ENCODE results near the gene ANKRD40.

Gene ANKRD40

GRCh38 chr17:50686494-50687199 lies 21.1 kb downstream of the ANKRD40 start:
- H3K27ac ChIP-seq = no peak overlapping the region
- no peak overlapping the region for H3K4me3 ChIP-seq
- no peaks in the 10 kb centered on the region for H4K20me1 ChIP-seq
- H3K4me2 ChIP-seq = no peak overlapping the region
- no peak for TF ChIP-seq Cebpa-rat (IDR thresholded peaks at IDR 0.05)
- no peaks in the 10 kb centered on the region for H3K36me3 ChIP-seq
- H3K9ac ChIP-seq = no peak overlapping the region
- H3K27me3 ChIP-seq = no peaks in the 10 kb centered on the region
- H3K9me3 ChIP-seq = no peaks in the 10 kb centered on the region
- H3K4me1 ChIP-seq = peaks cover 16% of the 10 kb centered on the region

- H3K9ac ChIP-seq = no peak overlapping the region
- H3K4me1 ChIP-seq = peaks cover 16% of the 10 kb centered on the region
- no peaks in the 10 kb centered on the region for H3K27me3 ChIP-seq
- H3K36me3 ChIP-seq = no peaks in the 10 kb centered on the region
- H3K9me3 ChIP-seq = no peaks in the 10 kb centered on the region
- no peak for TF ChIP-seq Cebpa-rat (IDR thresholded peaks at IDR 0.05)
- no peak overlapping the region for H3K27ac ChIP-seq
- no peaks in the 10 kb centered on the region for H4K20me1 ChIP-seq
- H3K4me3 ChIP-seq = no peak overlapping the region
- no peak overlapping the region for H3K4me2 ChIP-seq
Observed at GRCh38 chr17:50685691-50686493, 21.8 kb downstream of the ANKRD40 start.

GRCh38 chr17:50685334-50685665 lies 22.4 kb downstream of the ANKRD40 start:
- peaks cover 16% of the 10 kb centered on the region for H3K4me1 ChIP-seq
- H3K36me3 ChIP-seq = no peaks in the 10 kb centered on the region
- H3K4me3 ChIP-seq = no peak overlapping the region
- H4K20me1 ChIP-seq = no peaks in the 10 kb centered on the region
- no peak overlapping the region for H3K4me2 ChIP-seq
- no peaks in the 10 kb centered on the region for H3K9me3 ChIP-seq
- H3K27me3 ChIP-seq = no peaks in the 10 kb centered on the region
- H3K27ac ChIP-seq = no peak overlapping the region
- H3K9ac ChIP-seq = no peak overlapping the region
- no peak for TF ChIP-seq Cebpa-rat (IDR thresholded peaks at IDR 0.05)

GRCh38 chr17:50684612-50685333 lies 22.9 kb downstream of the ANKRD40 start:
- Histone ChIP-seq H3K4me2 (no peak overlapping the region), H3K4me1 (peaks cover 16% of the 10 kb centered on the region)

GRCh38 chr17:50684288-50684611 lies 23.5 kb downstream of the ANKRD40 start:
- no peak for TF ChIP-seq Cebpa-rat (IDR thresholded peaks at IDR 0.05)
- H4K20me1 ChIP-seq = no peaks in the 10 kb centered on the region
- no peak overlapping the region for H3K9ac ChIP-seq
- H3K4me2 ChIP-seq = no peak overlapping the region
- H3K9me3 ChIP-seq = no peaks in the 10 kb centered on the region
- no peak overlapping the region for H3K4me3 ChIP-seq
- no peak overlapping the region for H3K27ac ChIP-seq
- H3K4me1 ChIP-seq = peaks cover 12% of the 10 kb centered on the region
- no peaks in the 10 kb centered on the region for H3K27me3 ChIP-seq
- H3K36me3 ChIP-seq = no peaks in the 10 kb centered on the region

More at GRCh38 chr17:50684612-50685333, 22.9 kb downstream of the ANKRD40 start:
- H4K20me1 ChIP-seq = no peaks in the 10 kb centered on the region
- H3K9me3 ChIP-seq = no peaks in the 10 kb centered on the region
- H3K36me3 ChIP-seq = no peaks in the 10 kb centered on the region
- H3K9ac ChIP-seq = no peak overlapping the region
- no peak overlapping the region for H3K27ac ChIP-seq
- no peaks in the 10 kb centered on the region for H3K27me3 ChIP-seq
- no peak overlapping the region for H3K4me3 ChIP-seq
- TF ChIP-seq Cebpa-rat (IDR thresholded peaks at IDR 0.05) = no peak

GRCh38 chr17:50683434-50684287 lies 24.1 kb downstream of the ANKRD40 start:
- no peak overlapping the region for H3K4me2 ChIP-seq
- H3K9me3 ChIP-seq = no peaks in the 10 kb centered on the region
- H4K20me1 ChIP-seq = no peaks in the 10 kb centered on the region
- no peak overlapping the region for H3K4me3 ChIP-seq
- peaks cover 6% of the 10 kb centered on the region for H3K4me1 ChIP-seq
- TF ChIP-seq Cebpa-rat (IDR thresholded peaks at IDR 0.05) = no peak
- no peaks in the 10 kb centered on the region for H3K36me3 ChIP-seq
- no peak overlapping the region for H3K9ac ChIP-seq
- no peaks in the 10 kb centered on the region for H3K27me3 ChIP-seq
- no peak overlapping the region for H3K27ac ChIP-seq

- Histone ChIP-seq H3K9ac (no peak overlapping the region), H3K4me1 (no peaks in the 10 kb centered on the region), H3K4me2 (no peak overlapping the region), H3K27ac (no peak overlapping the region), H3K4me3 (no peak overlapping the region), H3K9me3 (no peaks in the 10 kb centered on the region), H3K27me3 (no peaks in the 10 kb centered on the region), H3K36me3 (no peaks in the 10 kb centered on the region), H4K20me1 (no peaks in the 10 kb centered on the region)
- TF ChIP-seq Cebpa-rat (IDR thresholded peaks at IDR 0.05) = no peak
Observed at GRCh38 chr17:50682938-50683337, 24.8 kb downstream of the ANKRD40 start.

- H3K27me3 ChIP-seq = no peaks in the 10 kb centered on the region
- H3K4me1 ChIP-seq = no peaks in the 10 kb centered on the region
- no peak for TF ChIP-seq Cebpa-rat (IDR thresholded peaks at IDR 0.05)
- no peaks in the 10 kb centered on the region for H4K20me1 ChIP-seq
- H3K36me3 ChIP-seq = no peaks in the 10 kb centered on the region
- H3K9ac ChIP-seq = no peak overlapping the region
- no peak overlapping the region for H3K4me2 ChIP-seq
- H3K27ac ChIP-seq = no peak overlapping the region
- H3K9me3 ChIP-seq = no peaks in the 10 kb centered on the region
- no peak overlapping the region for H3K4me3 ChIP-seq
Observed at GRCh38 chr17:50682441-50682840, 25.3 kb downstream of the ANKRD40 start.
